Transverse colon (tissue), 4 donors: ENCODE data around the gene CDK5RAP3. TPM values are rescaled to one million over a fixed set of nuclear protein-coding genes. Genes with fewer than 3 reads are reported as not detected.

Source experiments
- DNase-seq: peaks from one replicate; pipeline ENCODE4 v3.0.0-alpha.2; 2019
- H3K27ac ChIP-seq, 4 donors: fragments of 200-600 bp; sonication (generic); 2 replicates each; pipeline ENCODE4 v1.5.1; 2016 to 2018; ENCODE audit warnings: inconsistent platforms in 4 of 4
- H3K27me3 ChIP-seq: fragments of 200-600 bp; sonication (generic); 2 replicates; pipeline ENCODE4 v1.5.1; 2017; ENCODE audit warnings: inconsistent platforms
- H3K36me3 ChIP-seq, 4 donors: fragments of 200-600 bp; sonication (generic); 2 replicates each; pipeline ENCODE4 v1.5.1; 2017 to 2019; ENCODE audit warnings: inconsistent platforms in 4 of 4
- H3K4me1 ChIP-seq, 4 donors: fragments of 200-600 bp; sonication (generic); 2 replicates each; pipeline ENCODE4 v1.5.1; 2017 to 2020; ENCODE audit warnings: inconsistent platforms in 4 of 4
- H3K4me3 ChIP-seq, 4 donors: fragments of 200-600 bp; sonication (generic); 1 replicate in 1 of 4; 2 replicates in 3 of 4; pipeline versions ENCODE4 v1.5.1 to v1.6.1; 2017 to 2019; ENCODE audit warnings: inconsistent platforms in 4 of 4
- H3K9me3 ChIP-seq, 2 donors: fragments of 200-600 bp; sonication (generic); 2 replicates each; pipeline ENCODE4 v1.5.1; 2017 to 2019; ENCODE audit warnings: inconsistent platforms in 2 of 2
- CTCF ChIP-seq, 5 experiments: fragments of 200-600 bp in 3 of 5; fragments of 450-650 bp in 2 of 5; sonication (generic) in 3 of 5; IDR thresholded peaks; 1 replicate in 2 of 5; 2 replicates in 3 of 5; pipeline ENCODE4 v1.5.1; 2016 to 2017; ENCODE audit warnings: antibody characterized with exemption in 5 of 5, inconsistent platforms in 3 of 5, mild to moderate bottlenecking in 2 of 5, moderate library complexity in 1 of 5
- EP300 ChIP-seq: sonication (generic); formaldehyde crosslinking; IDR thresholded peaks from one replicate; pipeline ENCODE4 v1.6.1; 2017; ENCODE audit warnings: antibody characterized with exemption, low read depth
- POLR2A ChIP-seq: fragments of 450-650 bp; IDR thresholded peaks from one replicate; pipeline ENCODE4 v1.6.1; 2016; ENCODE audit warnings: antibody characterized with exemption, mild to moderate bottlenecking, moderate library complexity
- POLR2AphosphoS5 ChIP-seq, 3 donors: sonication (generic); formaldehyde crosslinking; IDR thresholded peaks; one replicate each; pipeline ENCODE4 v1.6.1; 2016; ENCODE audit warnings: antibody characterized with exemption in 3 of 3
- WGBS, 2 donors: methylation state at CpG; one replicate each; pipeline ENCODE4 v1.1.5; 2018; ENCODE audit warnings: low coverage in 1 of 2; 5-methylcytosine and 5-hydroxymethylcytosine counted together
- in situ Hi-C, 4 donors: fragments of 200-750 bp; cut with MboI; loops; one replicate each; pipeline versions ENCODE4 v1.15.0 to v1.15.1; 2017; ENCODE audit warnings: low sequenced_read_pairs in 3 of 4, low pct_ligation_motif_present in 1 of 4, low pct_unique_long_range_greater_than_20kb in 1 of 4
- intact Hi-C: fragments of 100-400 bp; cut with DNase I; formaldehyde crosslinking; loops from one replicate; pipeline ENCODE4 v1.15.1; 2023; ENCODE audit warnings: low total_unique reads
- total RNA-seq, 4 donors: library from RNA; depleted of rRNA; stranded (reverse); fragments of >200 nt; gene quantifications; one replicate each; pipeline ENCODE4 v1.1.0, GENCODE V29; 2016

CDK5RAP3 gene
- total RNA-seq, 4 donors from 2014 or later = 159 to 540 (median 296) TPM

GRCh38 chr17:47993031-47993564, 22.2 kb downstream of the CDK5RAP3 start:
- intact Hi-C loops = no loop called here
- TF ChIP-seq POLR2A (no peak), CTCF (IDR thresholded peaks at IDR 0.05) (no peak), POLR2AphosphoS5 (IDR thresholded peaks at IDR 0.05) (no peak), EP300 (no peak)
- 65 to 78% methylated on average over 5 to 9 of the region's 9 CpGs for WGBS, 2 donors
- Histone ChIP-seq H3K27ac (no peak overlapping the region), H3K4me3 (no peak overlapping the region), H3K36me3 (no peaks in the 10 kb centered on the region), H3K9me3 (no peaks in the 10 kb centered on the region), H3K27me3 (no peaks in the 10 kb centered on the region), H3K4me1 (no peaks in the 10 kb centered on the region)
- DNase-seq = no peak
- in situ Hi-C loops = no loop called here

- in situ Hi-C loops (no loop called here), intact Hi-C loops (no loop called here)
- 72 to 79% methylated on average over 4 to 5 of the region's 5 CpGs for WGBS, 2 donors
- DNase-seq = no peak
- H3K4me1 ChIP-seq = no peaks in the 10 kb centered on the region
- TF ChIP-seq EP300 (no peak), POLR2A (no peak), POLR2AphosphoS5 (IDR thresholded peaks at IDR 0.05) (no peak), CTCF (IDR thresholded peaks at IDR 0.05) (no peak)
- H3K4me3 ChIP-seq = no peak overlapping the region
- no peak overlapping the region for H3K27ac ChIP-seq
- H3K27me3 ChIP-seq = no peaks in the 10 kb centered on the region
- no peaks in the 10 kb centered on the region for H3K36me3 ChIP-seq
- H3K9me3 ChIP-seq = no peaks in the 10 kb centered on the region
Observed at GRCh38 chr17:47993964-47994363, 23.1 kb downstream of the CDK5RAP3 start.

GRCh38 chr17:47994724-47995123, 23.8 kb downstream of the CDK5RAP3 start:
- no peaks in the 10 kb centered on the region for H3K9me3 ChIP-seq
- H3K4me3 ChIP-seq = no peak overlapping the region
- no peak overlapping the region for H3K27ac ChIP-seq
- no peak for DNase-seq
- H3K36me3 ChIP-seq = no peaks in the 10 kb centered on the region
- no peaks in the 10 kb centered on the region for H3K4me1 ChIP-seq
- in situ Hi-C loops = no loop called here
- intact Hi-C loops = no loop called here
- 80% methylated on average over 4 of the region's 4 CpGs; no CpG with 5 or more reads in 1 of the 2 donors for WGBS, 2 donors
- no peak for TF ChIP-seq EP300
- TF ChIP-seq POLR2AphosphoS5 (IDR thresholded peaks at IDR 0.05) = no peak
- no peak for TF ChIP-seq CTCF (IDR thresholded peaks at IDR 0.05)
- TF ChIP-seq POLR2A = no peak
- H3K27me3 ChIP-seq = no peaks in the 10 kb centered on the region

GRCh38 chr17:47995241-47995935, 24.5 kb downstream of the CDK5RAP3 start:
- WGBS, 2 donors = 83% methylated on average over 13 of the region's 13 CpGs; no CpG with 5 or more reads in 1 of the 2 donors

More at GRCh38 chr17:47995241-47995935, 24.5 kb downstream of the CDK5RAP3 start:
- H3K9me3 ChIP-seq = no peaks in the 10 kb centered on the region
- intact Hi-C loops = no loop called here
- no peak overlapping the region for H3K4me3 ChIP-seq
- no peaks in the 10 kb centered on the region for H3K36me3 ChIP-seq
- DNase-seq = no peak
- H3K27me3 ChIP-seq = no peaks in the 10 kb centered on the region
- no peak overlapping the region for H3K27ac ChIP-seq
- no peaks in the 10 kb centered on the region for H3K4me1 ChIP-seq
- TF ChIP-seq EP300 = no peak
- in situ Hi-C loops = no loop called here
